HepG2 (cell line): ENCODE measurements around the gene FGFBP1. TPM values are rescaled to one million over a fixed set of nuclear protein-coding genes. Genes with fewer than 3 reads are reported as not detected.
A peak's percentile ranks its signal among the peaks of the same experiment; 100 is the strongest.

Experiments
- ATAC-seq: fragments of 200-7000 bp; cut with Tn5 transposase; 3 replicates; pipeline ENCODE4 v1.9.1; 2020; ENCODE audit warnings: mild to moderate bottlenecking, moderate library complexity
- BruUV-seq: library from RNA; stranded (reverse); fragments of 400-500 nt; replicated peaks from 2 replicates; lab custom pipeline; 2021; lab: Mats Ljungman, UMichigan
- CTCF ChIA-PET: fragments of 300-600 bp; formaldehyde crosslinking; extraction: SDS; loops from one replicate; lab custom pipeline; 2021; ENCODE audit warnings: low total read pairs, inconsistent platforms, low intra/inter-chr PET ratio; lab: Yijun Ruan, JAX
- POLR2A ChIA-PET: fragments of 350-600 bp; sonication (Branson Sonifier 250); formaldehyde crosslinking; loops from one replicate; lab custom pipeline; 2020; ENCODE audit warnings: antibody characterized with exemption, inconsistent platforms; lab: Yijun Ruan, JAX
- DNase-seq: peaks from one replicate; pipeline ENCODE4 v3.0.0-alpha.2; 2015; ENCODE audit warnings: low spot score
- FAIRE-seq: peaks from 3 replicates; lab custom pipeline; 2011; peaks lifted over from hg19 to GRCh38; lab: Jason Lieb, UNC
- H2AFZ ChIP-seq: one replicate; pipeline ENCODE4 v1.6.1; 2011; ENCODE audit warnings: low read length, inconsistent platforms
- H3K27ac ChIP-seq: fragments of 300-600 bp; 3 replicates; pipeline ENCODE4 v1.8.0; 2011; ENCODE audit warnings: mixed run types, mild to moderate bottlenecking, mixed read lengths, low read length, inconsistent platforms; ENCODE audit not compliant: insufficient read depth; ENCODE audit errors: extremely low read length
- H3K27me3 ChIP-seq, 2 experiments: fragments of 200-600 bp in 1 of 2; 2 replicates in 1 of 2; 3 replicates in 1 of 2; pipeline versions ENCODE4 v1.6.0 to v1.8.0; 2011; ENCODE audit warnings: low read length in 2 of 2, mild to moderate bottlenecking in 2 of 2, moderate library complexity in 2 of 2, inconsistent platforms in 1 of 2; ENCODE audit not compliant: insufficient read depth in 2 of 2, control insufficient read depth in 1 of 2
- H3K36me3 ChIP-seq, 2 experiments: fragments of 200-600 bp in 1 of 2; replicated peaks in 1 of 2; 2 replicates in 1 of 2; 3 replicates in 1 of 2; pipeline versions ENCODE4 v1.5.1 to v1.8.0; 2011; ENCODE audit warnings: low read length in 2 of 2, inconsistent platforms in 1 of 2; ENCODE audit not compliant: insufficient read depth in 2 of 2, control insufficient read depth in 1 of 2
- H3K4me1 ChIP-seq: 2 replicates; pipeline ENCODE4 v1.5.1; 2012; ENCODE audit warnings: low read length, inconsistent platforms; ENCODE audit not compliant: insufficient read depth
- H3K4me2 ChIP-seq: 2 replicates; pipeline ENCODE4 v1.6.0; 2011; ENCODE audit warnings: low read depth, low read length, inconsistent platforms
- H3K4me3 ChIP-seq, 3 experiments: fragments of 200-600 bp in 1 of 3; sonication (generic), shearing (Covaris generic) in 1 of 3; replicated peaks in 1 of 3; 2 replicates each; pipeline ENCODE4 v1.5.1; 2011 to 2016; ENCODE audit warnings: low read length in 3 of 3, inconsistent platforms in 2 of 3, low read depth in 2 of 3, mild to moderate bottlenecking in 2 of 3, control low read depth in 1 of 3, mixed read lengths in 1 of 3; ENCODE audit not compliant: insufficient read depth in 1 of 3
- H3K79me2 ChIP-seq: one replicate; pipeline ENCODE4 v1.6.1; 2011; ENCODE audit warnings: low read length, inconsistent platforms; ENCODE audit not compliant: insufficient read depth
- H3K9ac ChIP-seq: 2 replicates; pipeline ENCODE4 v1.6.0; 2011; ENCODE audit warnings: mild to moderate bottlenecking, low read depth, low read length, inconsistent platforms; ENCODE audit not compliant: insufficient read depth
- H3K9me3 ChIP-seq: 2 replicates; pipeline ENCODE4 v1.5.1; 2012; ENCODE audit warnings: mild to moderate bottlenecking, low read length
- H4K20me1 ChIP-seq: 2 replicates; pipeline ENCODE4 v1.6.0; 2011; ENCODE audit warnings: inconsistent platforms, mild to moderate bottlenecking, low read length, moderate library complexity; ENCODE audit not compliant: insufficient read depth
- CEBPG ChIP-seq: IDR thresholded peaks from 2 replicates; pipeline ENCODE4 v1.6.1; 2016
- DNMT3B ChIP-seq: conservative IDR thresholded peaks from 2 replicates; pipeline ENCODE4 v1.6.1; 2016; ENCODE audit warnings: missing biosample characterization, control low read depth
- LCORL ChIP-seq, 2 experiments: fragments of 450-650 bp in 1 of 2; sonication (generic) in 1 of 2; formaldehyde crosslinking in 1 of 2; IDR thresholded peaks; 2 replicates each; pipeline versions ENCODE4 v1.5.0 to v1.6.1; 2017 to 2020; ENCODE audit warnings: antibody characterized with exemption in 1 of 2, missing genetic modification reagents in 1 of 2
- NFE2L2 ChIP-seq: fragments of 150-350 bp; IDR thresholded peaks from 2 replicates; pipeline ENCODE4 v1.6.1; 2014; ENCODE audit warnings: low read length
- RXRB ChIP-seq: IDR thresholded peaks from 2 replicates; pipeline ENCODE4 v1.6.1; 2016; ENCODE audit warnings: borderline replicate concordance, missing genetic modification reagents, missing compliant biosample characterization
- ZNF292 ChIP-seq: sonication (generic); formaldehyde crosslinking; IDR thresholded peaks from 2 replicates; pipeline ENCODE4 v1.8.1; 2022; ENCODE audit warnings: mild to moderate bottlenecking, low read depth, missing genetic modification reagents, borderline replicate concordance
- ZNF343 ChIP-seq: sonication (generic); formaldehyde crosslinking; IDR thresholded peaks from 2 replicates; pipeline ENCODE4 v1.4.0; 2020; ENCODE audit warnings: mild to moderate bottlenecking, missing genetic modification reagents
- WGBS: methylation state at CpG from one replicate; pipeline ENCODE4 v1.1.6; 2017; ENCODE audit warnings: low lambda C conversion rate; 5-methylcytosine and 5-hydroxymethylcytosine counted together
- in situ Hi-C: cut with HindIII; loops from 2 replicates; pipeline ENCODE4 v1.10.0; 2017; ENCODE audit warnings: low pct_unique_long_range_greater_than_20kb; ENCODE audit not compliant: extremely low pct_ligation_motif_present
- intact Hi-C: fragments of 100-400 bp; cut with micrococcal nuclease; formaldehyde crosslinking; loops from one replicate; pipeline ENCODE4 v1.10.0; 2022; ENCODE audit not compliant: unreplicated experiment
- polyA plus RNA-seq, 8 experiments: library from polyadenylated mRNA; depleted of rRNA in 3 of 8; stranded (reverse) in 7 of 8; unstranded in 1 of 8; fragments of >200 nt; fragmentation: Illumina TruSeq in 4 of 8; extraction: Trizol in 4 of 8; gene quantifications; 2 replicates each; pipeline versions ENCODE4 v1.2.1 to v1.2.3, GENCODE V29; 2011 to 2016; ENCODE audit warnings: low read depth in 4 of 8, missing spikeins in 1 of 8, mixed read lengths in 1 of 8; ENCODE audit not compliant: insufficient read depth in 1 of 8
- total RNA-seq, 5 experiments: library from RNA; depleted of rRNA; stranded (reverse); fragments of >200 nt; fragmentation: Illumina TruSeq; extraction: Trizol; gene quantifications; 2 replicates each; pipeline ENCODE4 v1.2.3, GENCODE V29; 2016; ENCODE audit warnings: low read depth in 1 of 5
- TF ChIP-seq, protein P1 (sequence below): sonication (generic); formaldehyde crosslinking; IDR thresholded peaks from 2 replicates; pipeline ENCODE4 v1.5.0; 2020; ENCODE audit warnings: mild to moderate bottlenecking, missing genetic modification reagents, moderate library complexity
- TF ChIP-seq, protein P2 (sequence below): sonication (generic); formaldehyde crosslinking; IDR thresholded peaks from 2 replicates; pipeline ENCODE4 v1.5.0; 2020; ENCODE audit warnings: mild to moderate bottlenecking, missing genetic modification reagents, borderline replicate concordance
- TF ChIP-seq, protein P3 (sequence below): sonication (generic); formaldehyde crosslinking; IDR thresholded peaks from 2 replicates; pipeline ENCODE4 v1.5.0; 2020; ENCODE audit warnings: mild to moderate bottlenecking, missing genetic modification reagents
- TF ChIP-seq, protein P4 (sequence below): sonication (generic); formaldehyde crosslinking; conservative IDR thresholded peaks from 2 replicates; pipeline ENCODE4 v1.4.0; 2020; ENCODE audit warnings: missing genetic modification reagents

FGFBP1 gene
- total and polyA plus RNA-seq, 2 of the 13 experiments (the other 11 are each of a cell fraction or from before 2014, with no cell fraction given): not detected

DNA sequence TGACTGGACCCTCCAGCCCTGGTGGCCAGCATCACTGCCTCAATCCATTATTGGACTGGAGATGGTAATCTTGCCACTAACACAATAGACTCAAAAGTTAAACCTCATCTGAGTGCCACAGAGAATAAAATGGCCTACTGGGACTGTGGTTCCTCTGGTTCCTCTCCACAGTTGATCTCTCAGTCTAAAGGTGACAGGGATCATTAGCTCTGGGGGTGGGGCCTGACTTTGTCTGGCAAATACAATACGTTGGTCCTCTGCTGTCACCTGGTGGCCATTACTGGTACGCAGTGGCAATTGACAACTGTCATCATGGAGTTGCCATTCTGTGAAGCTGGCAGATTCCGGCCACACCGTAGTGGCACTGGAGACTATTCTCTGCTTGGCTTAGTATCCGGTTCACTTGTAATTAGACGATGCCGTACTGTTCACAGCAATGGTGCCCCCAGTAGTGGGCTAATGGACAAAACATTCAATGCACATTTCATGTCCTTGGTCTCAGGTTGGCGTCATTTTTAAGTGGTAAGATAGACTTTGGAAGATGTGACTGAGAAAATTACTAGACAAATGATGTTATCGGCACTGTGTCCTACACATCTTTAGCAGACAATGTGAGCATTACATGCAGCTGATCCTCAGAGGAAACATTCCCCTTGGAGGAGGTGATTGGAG lies 17.8 kb upstream of the FGFBP1 start:
- H3K4me3 ChIP-seq: no peak overlapping the region
- no peaks in the 10 kb centered on the region for H3K36me3 ChIP-seq
- ChIA-PET CTCF (interaction anchor here (1.9 to 2.1 kb wide), 3 partner anchors 74 to 477 kb away, joined by 12 to 15 read pairs (median 15); no protein-coding TSS in a partner anchor), POLR2A (interaction anchor here (1.1 kb wide), 1 partner anchor 477 kb away, joined by 13 read pairs; no protein-coding TSS in a partner anchor)
- peaks cover 0 to 18% of the 10 kb centered on the region in 2 experiments; a peak in 2 of 5 replicates for H3K27me3 ChIP-seq
- no peak overlapping the region for H3K4me2 ChIP-seq
- H3K4me1 ChIP-seq: 0 out of 2 replicates have a peak, but pooled peaks cover 7% of the 10 kb centered on the region
- in situ Hi-C loops (loop anchor here (5.0 kb wide), 2 partner anchors 74 to 149 kb away; no protein-coding TSS in a partner anchor), intact Hi-C loops (loop anchor here (1.0 to 2.0 kb wide), 5 partner anchors 74 to 477 kb away; no protein-coding TSS in a partner anchor)
- DNase-seq (peak; percentile 72), ATAC-seq (peak; percentile 98), FAIRE-seq (peak; percentile 80)
- H3K27ac ChIP-seq: no peak overlapping the region
- H3K9me3 ChIP-seq: no peaks in the 10 kb centered on the region
- H3K79me2 ChIP-seq: no peaks in the 10 kb centered on the region
- H3K9ac ChIP-seq: no peak overlapping the region
- WGBS: 17% methylated on average over 7 of the region's 9 CpGs
- no peaks in the 10 kb centered on the region for H4K20me1 ChIP-seq
- H2AFZ ChIP-seq: no peak overlapping the region
- BruUV-seq: no TSS peak
- no peak for TF ChIP-seq ZNF292 (CRISPR knock-in tag)
- TF ChIP-seq, protein P1, sequence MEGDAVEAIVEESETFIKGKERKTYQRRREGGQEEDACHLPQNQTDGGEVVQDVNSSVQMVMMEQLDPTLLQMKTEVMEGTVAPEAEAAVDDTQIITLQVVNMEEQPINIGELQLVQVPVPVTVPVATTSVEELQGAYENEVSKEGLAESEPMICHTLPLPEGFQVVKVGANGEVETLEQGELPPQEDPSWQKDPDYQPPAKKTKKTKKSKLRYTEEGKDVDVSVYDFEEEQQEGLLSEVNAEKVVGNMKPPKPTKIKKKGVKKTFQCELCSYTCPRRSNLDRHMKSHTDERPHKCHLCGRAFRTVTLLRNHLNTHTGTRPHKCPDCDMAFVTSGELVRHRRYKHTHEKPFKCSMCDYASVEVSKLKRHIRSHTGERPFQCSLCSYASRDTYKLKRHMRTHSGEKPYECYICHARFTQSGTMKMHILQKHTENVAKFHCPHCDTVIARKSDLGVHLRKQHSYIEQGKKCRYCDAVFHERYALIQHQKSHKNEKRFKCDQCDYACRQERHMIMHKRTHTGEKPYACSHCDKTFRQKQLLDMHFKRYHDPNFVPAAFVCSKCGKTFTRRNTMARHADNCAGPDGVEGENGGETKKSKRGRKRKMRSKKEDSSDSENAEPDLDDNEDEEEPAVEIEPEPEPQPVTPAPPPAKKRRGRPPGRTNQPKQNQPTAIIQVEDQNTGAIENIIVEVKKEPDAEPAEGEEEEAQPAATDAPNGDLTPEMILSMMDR (CRISPR knock-in tag): peak; percentile 92
- TF ChIP-seq RXRB (CRISPR knock-in tag): 0 out of 2 replicates have a peak, but pooled peaks have one; percentile 16
- TF ChIP-seq, protein P2, sequence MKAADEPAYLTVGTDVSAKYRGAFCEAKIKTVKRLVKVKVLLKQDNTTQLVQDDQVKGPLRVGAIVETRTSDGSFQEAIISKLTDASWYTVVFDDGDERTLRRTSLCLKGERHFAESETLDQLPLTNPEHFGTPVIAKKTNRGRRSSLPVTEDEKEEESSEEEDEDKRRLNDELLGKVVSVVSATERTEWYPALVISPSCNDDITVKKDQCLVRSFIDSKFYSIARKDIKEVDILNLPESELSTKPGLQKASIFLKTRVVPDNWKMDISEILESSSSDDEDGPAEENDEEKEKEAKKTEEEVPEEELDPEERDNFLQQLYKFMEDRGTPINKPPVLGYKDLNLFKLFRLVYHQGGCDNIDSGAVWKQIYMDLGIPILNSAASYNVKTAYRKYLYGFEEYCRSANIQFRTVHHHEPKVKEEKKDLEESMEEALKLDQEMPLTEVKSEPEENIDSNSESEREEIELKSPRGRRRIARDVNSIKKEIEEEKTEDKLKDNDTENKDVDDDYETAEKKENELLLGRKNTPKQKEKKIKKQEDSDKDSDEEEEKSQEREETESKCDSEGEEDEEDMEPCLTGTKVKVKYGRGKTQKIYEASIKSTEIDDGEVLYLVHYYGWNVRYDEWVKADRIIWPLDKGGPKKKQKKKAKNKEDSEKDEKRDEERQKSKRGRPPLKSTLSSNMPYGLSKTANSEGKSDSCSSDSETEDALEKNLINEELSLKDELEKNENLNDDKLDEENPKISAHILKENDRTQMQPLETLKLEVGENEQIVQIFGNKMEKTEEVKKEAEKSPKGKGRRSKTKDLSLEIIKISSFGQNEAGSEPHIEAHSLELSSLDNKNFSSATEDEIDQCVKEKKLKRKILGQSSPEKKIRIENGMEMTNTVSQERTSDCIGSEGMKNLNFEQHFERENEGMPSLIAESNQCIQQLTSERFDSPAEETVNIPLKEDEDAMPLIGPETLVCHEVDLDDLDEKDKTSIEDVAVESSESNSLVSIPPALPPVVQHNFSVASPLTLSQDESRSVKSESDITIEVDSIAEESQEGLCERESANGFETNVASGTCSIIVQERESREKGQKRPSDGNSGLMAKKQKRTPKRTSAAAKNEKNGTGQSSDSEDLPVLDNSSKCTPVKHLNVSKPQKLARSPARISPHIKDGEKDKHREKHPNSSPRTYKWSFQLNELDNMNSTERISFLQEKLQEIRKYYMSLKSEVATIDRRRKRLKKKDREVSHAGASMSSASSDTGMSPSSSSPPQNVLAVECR (CRISPR knock-in tag): 0 out of 2 replicates have a peak, but pooled peaks have one; percentile 28
- no peak for TF ChIP-seq CEBPG (CRISPR knock-in tag)
- TF ChIP-seq DNMT3B: no peak
- TF ChIP-seq, protein P3, sequence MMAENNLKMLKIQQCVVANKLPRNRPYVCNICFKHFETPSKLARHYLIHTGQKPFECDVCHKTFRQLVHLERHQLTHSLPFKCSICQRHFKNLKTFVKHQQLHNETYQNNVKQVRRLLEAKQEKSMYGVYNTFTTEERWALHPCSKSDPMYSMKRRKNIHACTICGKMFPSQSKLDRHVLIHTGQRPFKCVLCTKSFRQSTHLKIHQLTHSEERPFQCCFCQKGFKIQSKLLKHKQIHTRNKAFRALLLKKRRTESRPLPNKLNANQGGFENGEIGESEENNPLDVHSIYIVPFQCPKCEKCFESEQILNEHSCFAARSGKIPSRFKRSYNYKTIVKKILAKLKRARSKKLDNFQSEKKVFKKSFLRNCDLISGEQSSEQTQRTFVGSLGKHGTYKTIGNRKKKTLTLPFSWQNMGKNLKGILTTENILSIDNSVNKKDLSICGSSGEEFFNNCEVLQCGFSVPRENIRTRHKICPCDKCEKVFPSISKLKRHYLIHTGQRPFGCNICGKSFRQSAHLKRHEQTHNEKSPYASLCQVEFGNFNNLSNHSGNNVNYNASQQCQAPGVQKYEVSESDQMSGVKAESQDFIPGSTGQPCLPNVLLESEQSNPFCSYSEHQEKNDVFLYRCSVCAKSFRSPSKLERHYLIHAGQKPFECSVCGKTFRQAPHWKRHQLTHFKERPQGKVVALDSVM (CRISPR knock-in tag): no peak
- TF ChIP-seq, protein P4, sequence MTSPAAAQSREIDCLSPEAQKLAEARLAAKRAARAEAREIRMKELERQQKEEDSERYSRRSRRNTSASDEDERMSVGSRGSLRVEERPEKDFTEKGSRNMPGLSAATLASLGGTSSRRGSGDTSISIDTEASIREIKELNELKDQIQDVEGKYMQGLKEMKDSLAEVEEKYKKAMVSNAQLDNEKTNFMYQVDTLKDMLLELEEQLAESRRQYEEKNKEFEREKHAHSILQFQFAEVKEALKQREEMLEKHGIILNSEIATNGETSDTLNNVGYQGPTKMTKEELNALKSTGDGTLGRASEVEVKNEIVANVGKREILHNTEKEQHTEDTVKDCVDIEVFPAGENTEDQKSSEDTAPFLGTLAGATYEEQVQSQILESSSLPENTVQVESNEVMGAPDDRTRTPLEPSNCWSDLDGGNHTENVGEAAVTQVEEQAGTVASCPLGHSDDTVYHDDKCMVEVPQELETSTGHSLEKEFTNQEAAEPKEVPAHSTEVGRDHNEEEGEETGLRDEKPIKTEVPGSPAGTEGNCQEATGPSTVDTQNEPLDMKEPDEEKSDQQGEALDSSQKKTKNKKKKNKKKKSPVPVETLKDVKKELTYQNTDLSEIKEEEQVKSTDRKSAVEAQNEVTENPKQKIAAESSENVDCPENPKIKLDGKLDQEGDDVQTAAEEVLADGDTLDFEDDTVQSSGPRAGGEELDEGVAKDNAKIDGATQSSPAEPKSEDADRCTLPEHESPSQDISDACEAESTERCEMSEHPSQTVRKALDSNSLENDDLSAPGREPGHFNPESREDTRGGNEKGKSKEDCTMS (CRISPR knock-in tag): no peak
- TF ChIP-seq ZNF343 (CRISPR knock-in tag): no peak
- TF ChIP-seq LCORL (IDR thresholded peaks at IDR 0.05): no peak
- 0 out of 2 replicates have a peak, but pooled peaks have one; percentile 37 for TF ChIP-seq LCORL (CRISPR knock-in tag; IDR thresholded peaks at IDR 0.05)
- TF ChIP-seq NFE2L2: no peak
